GM23338 (cell line): ENCODE data around the gene WTIP. TPM values are rescaled to one million over a fixed set of nuclear protein-coding genes. Genes with fewer than 3 reads are reported as not detected.
"Not testable (repeated sequence)": the region's sequence is repeated elsewhere in the genome, so short reads cannot be mapped to it uniquely, and the experiment has no call there.

Source experiments
- ATAC-seq: fragments of 200-7000 bp; cut with Tn5 transposase; 3 replicates; pipeline ENCODE4 v1.9.1; 2020
- DNase-seq: peaks from one replicate; pipeline ENCODE4 v3.0.0-alpha.2; 2015; ENCODE audit warnings: low spot score
- H2AFZ ChIP-seq: fragments of 200-600 bp; sonication (generic); 2 replicates; pipeline ENCODE4 v1.8.0; 2016; ENCODE audit warnings: antibody characterized with exemption, mild to moderate bottlenecking, moderate library complexity
- H3F3A ChIP-seq: fragments of 200-600 bp; sonication (generic); replicated peaks from 2 replicates; pipeline ENCODE4 v1.8.0; 2017; ENCODE audit warnings: antibody characterized with exemption, mixed run types, low read depth
- H3K27ac ChIP-seq: fragments of 200-600 bp; sonication (generic); 2 replicates; pipeline ENCODE4 v1.6.1; 2016; ENCODE audit warnings: low read depth
- H3K27me3 ChIP-seq: fragments of 200-600 bp; sonication (generic); 2 replicates; pipeline ENCODE4 v1.8.0; 2016; ENCODE audit warnings: mild to moderate bottlenecking, mixed run types, moderate library complexity; ENCODE audit not compliant: insufficient read depth
- H3K36me3 ChIP-seq: fragments of 200-600 bp; sonication (generic); 2 replicates; pipeline ENCODE4 v1.8.0; 2016; ENCODE audit warnings: mild to moderate bottlenecking; ENCODE audit not compliant: insufficient read depth
- H3K4me1 ChIP-seq: fragments of 200-600 bp; sonication (generic); 2 replicates; pipeline ENCODE4 v1.8.0; 2016; ENCODE audit warnings: mild to moderate bottlenecking, moderate library complexity; ENCODE audit not compliant: insufficient read depth
- H3K4me2 ChIP-seq: fragments of 200-600 bp; sonication (generic); 2 replicates; pipeline ENCODE4 v1.7.1; 2017; ENCODE audit warnings: mixed run types
- H3K4me3 ChIP-seq: fragments of 200-600 bp; sonication (generic); 2 replicates; pipeline ENCODE4 v1.6.1; 2016; ENCODE audit warnings: mixed run types
- H3K79me2 ChIP-seq: fragments of 200-600 bp; sonication (generic); replicated peaks from 2 replicates; pipeline ENCODE4 v1.8.0; 2017; ENCODE audit warnings: mild to moderate bottlenecking; ENCODE audit not compliant: insufficient read depth
- H3K9me2 ChIP-seq: fragments of 200-600 bp; sonication (generic); 2 replicates; pipeline ENCODE4 v1.8.0; 2017; ENCODE audit not compliant: insufficient read depth
- H4K20me1 ChIP-seq: fragments of 200-600 bp; sonication (generic); replicated peaks from 2 replicates; pipeline ENCODE4 v1.8.0; 2017; ENCODE audit warnings: mild to moderate bottlenecking; ENCODE audit not compliant: insufficient read depth
- H3K27ac Mint-ChIP-seq: 2 replicates; pipeline ENCODE4 v1.8.0; 2020; ENCODE audit warnings: inconsistent platforms, mild to moderate bottlenecking, moderate library complexity, mixed read lengths
- H3K27me3 Mint-ChIP-seq: 3 replicates; pipeline ENCODE4 v1.8.0; 2022; ENCODE audit warnings: low read depth, mild to moderate bottlenecking, moderate library complexity, mixed read lengths, inconsistent platforms; ENCODE audit not compliant: insufficient read depth, poor library complexity
- H3K36me3 Mint-ChIP-seq: 3 replicates; pipeline ENCODE4 v1.8.0; 2021; ENCODE audit warnings: low read depth, mild to moderate bottlenecking, inconsistent platforms, moderate library complexity, mixed read lengths
- H3K4me1 Mint-ChIP-seq: 3 replicates; pipeline ENCODE4 v1.8.0; 2020; ENCODE audit warnings: mild to moderate bottlenecking, inconsistent platforms, mixed read lengths
- H3K4me3 Mint-ChIP-seq: 3 replicates; pipeline ENCODE4 v1.8.0; 2021; ENCODE audit warnings: moderate library complexity, mild to moderate bottlenecking, inconsistent platforms, mixed read lengths
- H3K9me3 Mint-ChIP-seq: 3 replicates; pipeline ENCODE4 v1.8.0; 2020; ENCODE audit warnings: moderate library complexity, mild to moderate bottlenecking, inconsistent platforms, mixed read lengths
- CREB1 ChIP-seq: fragments of 250-450 bp; sonication (Bioruptor Pico); IDR thresholded peaks from 2 replicates; pipeline ENCODE4 v1.5.0; 2020; ENCODE audit warnings: low read depth, mild to moderate bottlenecking, moderate library complexity
- CTCF ChIP-seq, 2 experiments: fragments of 200-600 bp in 1 of 2; sonication (generic) in 1 of 2; conservative IDR thresholded peaks; 2 replicates each; pipeline versions ENCODE4 v1.5.1 to v1.6.1; 2016 to 2017; ENCODE audit warnings: antibody characterized with exemption in 2 of 2, low read depth in 2 of 2, mild to moderate bottlenecking in 2 of 2, moderate library complexity in 1 of 2
- ETS1 ChIP-seq: IDR thresholded peaks from 2 replicates; pipeline ENCODE4 v1.6.1; 2016; ENCODE audit warnings: antibody characterized with exemption
- EZH2 ChIP-seq: fragments of 200-600 bp; sonication (generic); IDR thresholded peaks from one replicate; pipeline ENCODE4 v1.8.0; 2017; ENCODE audit warnings: antibody characterized with exemption, mild to moderate bottlenecking, low read depth; ENCODE audit not compliant: unreplicated experiment
- EZH2phosphoT487 ChIP-seq: fragments of 200-600 bp; sonication (generic); IDR thresholded peaks from one replicate; pipeline ENCODE4 v1.8.1; 2018; ENCODE audit warnings: antibody characterized with exemption; ENCODE audit not compliant: unreplicated experiment
- NANOG ChIP-seq: IDR thresholded peaks from 2 replicates; pipeline ENCODE4 v1.6.1; 2016; ENCODE audit warnings: antibody characterized with exemption, borderline replicate concordance
- REST ChIP-seq: IDR thresholded peaks from one replicate; pipeline ENCODE4 v1.6.1; 2018; ENCODE audit warnings: antibody characterized with exemption; ENCODE audit not compliant: unreplicated experiment
- STAT1 ChIP-seq: IDR thresholded peaks from one replicate; pipeline ENCODE4 v1.6.1; 2016; ENCODE audit warnings: antibody characterized with exemption; ENCODE audit not compliant: unreplicated experiment
- ZNF114 ChIP-seq: fragments of 250-450 bp; sonication (Bioruptor Pico); IDR thresholded peaks from 2 replicates; pipeline ENCODE4 v1.5.0; 2020; ENCODE audit warnings: mild to moderate bottlenecking, moderate library complexity
- polyA plus RNA-seq: library from polyadenylated mRNA; unstranded; fragments of >200 nt; fragmentation: Nextera tagmentation; extraction: Ambion mirVana; gene quantifications from 2 replicates; pipeline ENCODE4 v1.2.1, GENCODE V29; 2016
- total RNA-seq: library from RNA; depleted of rRNA; stranded (reverse); fragments of >200 nt; shearing (Covaris generic); gene quantifications from 2 replicates; pipeline ENCODE4 v1.2.3, GENCODE V29; 2014

Gene WTIP
- total and polyA plus RNA-seq, 2 experiments from 2014 or later: 0.47 to 8.9 TPM

- DNase-seq (no peak), ATAC-seq (no peak)
- no peak for TF ChIP-seq CTCF (conservative IDR thresholded peaks at IDR 0.05; ENCODE audit: low read depth in 2 of 2)
- TF ChIP-seq EZH2: no peak
- no peak for TF ChIP-seq REST
- Mint-ChIP-seq H3K4me1 (peaks cover 13% of the 10 kb centered on the region; the same call in 2 of the 3 replicates), H3K27ac (no peak overlapping the region), H3K9me3 (no peaks in the 10 kb centered on the region), H3K27me3 (no peaks in the 10 kb centered on the region), H3K36me3 (peaks cover 90% of the 10 kb centered on the region), H3K4me3 (no peak overlapping the region; the same call in 2 of the 3 replicates)
- Histone ChIP-seq H3K4me3 (no peak overlapping the region), H3K36me3 (peaks cover 81% of the 10 kb centered on the region), H2AFZ (no peak overlapping the region), H3K9me2 (no peaks in the 10 kb centered on the region), H3K27me3 (no peaks in the 10 kb centered on the region), H3K79me2 (peaks cover 89% of the 10 kb centered on the region), H3K4me1 (no peaks in the 10 kb centered on the region), H3K27ac (0 out of 2 replicates have a peak overlapping the region, but pooled peaks have one; percentile 73), H3F3A (peaks cover 5% of the 10 kb centered on the region; the same call in 1 of the 2 replicates), H3K4me2 (no peak overlapping the region), H4K20me1 (peaks cover 59% of the 10 kb centered on the region)
Observed at GRCh38 chr19:34459614-34460013, 21.9 kb upstream of the WTIP start.

GRCh38 chr19:34461375-34462100, 20.0 kb upstream of the WTIP start:
- H3K36me3 ChIP-seq: peaks cover 88% of the 10 kb centered on the region

GRCh38 chr19:34464785-34465184, 16.8 kb upstream of the WTIP start:
- H3K27ac ChIP-seq, H3K9me3 Mint-ChIP-seq, H2AFZ ChIP-seq, H3K4me2 ChIP-seq, H3K4me3 Mint-ChIP-seq, DNase-seq, H3K9me2 ChIP-seq, H3K4me3 ChIP-seq, H3K27me3 ChIP-seq, ATAC-seq, H3K27ac Mint-ChIP-seq, H3K27me3 Mint-ChIP-seq, H3K4me1 ChIP-seq, H3K4me1 Mint-ChIP-seq: not testable (repeated sequence)
- peaks cover 46% of the 10 kb centered on the region for H3K79me2 ChIP-seq
- peaks cover 15% of the 10 kb centered on the region; the same call in 1 of the 2 replicates for H3F3A ChIP-seq
- H3K36me3 Mint-ChIP-seq: peaks cover 96% of the 10 kb centered on the region
- peaks cover 51% of the 10 kb centered on the region for H4K20me1 ChIP-seq
- peaks cover 88% of the 10 kb centered on the region for H3K36me3 ChIP-seq

More at GRCh38 chr19:34461375-34462100, 20.0 kb upstream of the WTIP start:
- no peak overlapping the region for H3K27ac Mint-ChIP-seq
- H3K27me3 Mint-ChIP-seq: no peaks in the 10 kb centered on the region
- no peak overlapping the region for H3K4me3 ChIP-seq
- H3K27ac ChIP-seq: no peak overlapping the region
- H2AFZ ChIP-seq: no peak overlapping the region
- no peaks in the 10 kb centered on the region for H3K4me1 ChIP-seq
- H3K9me3 Mint-ChIP-seq: no peaks in the 10 kb centered on the region
- ATAC-seq (no peak), DNase-seq (no peak)
- TF ChIP-seq EZH2phosphoT487 (no peak), STAT1 (no peak), CREB1 (CRISPR knock-in tag) (no peak), ETS1 (no peak), NANOG (no peak), ZNF114 (no peak)
- peaks cover 13% of the 10 kb centered on the region; the same call in 2 of the 3 replicates for H3K4me1 Mint-ChIP-seq
- H3K27me3 ChIP-seq: no peaks in the 10 kb centered on the region
- H3K4me2 ChIP-seq: no peak overlapping the region
- H3K4me3 Mint-ChIP-seq: no peak overlapping the region
- H3K9me2 ChIP-seq: no peaks in the 10 kb centered on the region
- peaks cover 54% of the 10 kb centered on the region for H4K20me1 ChIP-seq
- peaks cover 5% of the 10 kb centered on the region; the same call in 1 of the 2 replicates for H3F3A ChIP-seq
- peaks cover 70% of the 10 kb centered on the region for H3K79me2 ChIP-seq
- peaks cover 93% of the 10 kb centered on the region for H3K36me3 Mint-ChIP-seq
